ENCODE results near the gene SCYGR3.

- no peak for TF ChIP-seq CTCF (IDR thresholded peaks at IDR 0.05; ENCODE audit: poor library complexity, severe bottlenecking)
- TF ChIP-seq EZH2 (IDR thresholded peaks at IDR 0.05; ENCODE audit: borderline replicate concordance, insufficient read depth, low read length, poor library complexity, severe bottlenecking), result no peak
- TF ChIP-seq MXI1 (conservative IDR thresholded peaks at IDR 0.05; ENCODE audit: poor library complexity, severe bottlenecking), result no peak
- no peak for TF ChIP-seq RAD21 (conservative IDR thresholded peaks at IDR 0.05)
- no peak for TF ChIP-seq POLR2AphosphoS5 (IDR thresholded peaks at IDR 0.05)
- TF ChIP-seq, protein P1, sequence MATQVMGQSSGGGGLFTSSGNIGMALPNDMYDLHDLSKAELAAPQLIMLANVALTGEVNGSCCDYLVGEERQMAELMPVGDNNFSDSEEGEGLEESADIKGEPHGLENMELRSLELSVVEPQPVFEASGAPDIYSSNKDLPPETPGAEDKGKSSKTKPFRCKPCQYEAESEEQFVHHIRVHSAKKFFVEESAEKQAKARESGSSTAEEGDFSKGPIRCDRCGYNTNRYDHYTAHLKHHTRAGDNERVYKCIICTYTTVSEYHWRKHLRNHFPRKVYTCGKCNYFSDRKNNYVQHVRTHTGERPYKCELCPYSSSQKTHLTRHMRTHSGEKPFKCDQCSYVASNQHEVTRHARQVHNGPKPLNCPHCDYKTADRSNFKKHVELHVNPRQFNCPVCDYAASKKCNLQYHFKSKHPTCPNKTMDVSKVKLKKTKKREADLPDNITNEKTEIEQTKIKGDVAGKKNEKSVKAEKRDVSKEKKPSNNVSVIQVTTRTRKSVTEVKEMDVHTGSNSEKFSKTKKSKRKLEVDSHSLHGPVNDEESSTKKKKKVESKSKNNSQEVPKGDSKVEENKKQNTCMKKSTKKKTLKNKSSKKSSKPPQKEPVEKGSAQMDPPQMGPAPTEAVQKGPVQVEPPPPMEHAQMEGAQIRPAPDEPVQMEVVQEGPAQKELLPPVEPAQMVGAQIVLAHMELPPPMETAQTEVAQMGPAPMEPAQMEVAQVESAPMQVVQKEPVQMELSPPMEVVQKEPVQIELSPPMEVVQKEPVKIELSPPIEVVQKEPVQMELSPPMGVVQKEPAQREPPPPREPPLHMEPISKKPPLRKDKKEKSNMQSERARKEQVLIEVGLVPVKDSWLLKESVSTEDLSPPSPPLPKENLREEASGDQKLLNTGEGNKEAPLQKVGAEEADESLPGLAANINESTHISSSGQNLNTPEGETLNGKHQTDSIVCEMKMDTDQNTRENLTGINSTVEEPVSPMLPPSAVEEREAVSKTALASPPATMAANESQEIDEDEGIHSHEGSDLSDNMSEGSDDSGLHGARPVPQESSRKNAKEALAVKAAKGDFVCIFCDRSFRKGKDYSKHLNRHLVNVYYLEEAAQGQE (IDR thresholded peaks at IDR 0.05; ENCODE audit: borderline replicate concordance), result no peak
- no peak for TF ChIP-seq SMC3 (conservative IDR thresholded peaks at IDR 0.05; ENCODE audit: poor library complexity)
- no peak for TF ChIP-seq EP300 (conservative IDR thresholded peaks at IDR 0.05; ENCODE audit: poor library complexity, severe bottlenecking)
- no peak for TF ChIP-seq TAF1 (IDR thresholded peaks at IDR 0.05; ENCODE audit: low read depth)
Measured at GRCh38 chr2:227577555-227577954, 37.1 kb downstream of the SCYGR3 start.
